ENCODE measurements around the gene NAIP. TPM values are rescaled to one million over a fixed set of nuclear protein-coding genes. Genes with fewer than 3 reads are reported as not detected.
A peak's percentile ranks its signal among the peaks of the same experiment; 100 is the strongest.
"Not testable (repeated sequence)": the region's sequence is repeated elsewhere in the genome, so short reads cannot be mapped to it uniquely, and the experiment has no call there.

The NAIP gene, protein sequence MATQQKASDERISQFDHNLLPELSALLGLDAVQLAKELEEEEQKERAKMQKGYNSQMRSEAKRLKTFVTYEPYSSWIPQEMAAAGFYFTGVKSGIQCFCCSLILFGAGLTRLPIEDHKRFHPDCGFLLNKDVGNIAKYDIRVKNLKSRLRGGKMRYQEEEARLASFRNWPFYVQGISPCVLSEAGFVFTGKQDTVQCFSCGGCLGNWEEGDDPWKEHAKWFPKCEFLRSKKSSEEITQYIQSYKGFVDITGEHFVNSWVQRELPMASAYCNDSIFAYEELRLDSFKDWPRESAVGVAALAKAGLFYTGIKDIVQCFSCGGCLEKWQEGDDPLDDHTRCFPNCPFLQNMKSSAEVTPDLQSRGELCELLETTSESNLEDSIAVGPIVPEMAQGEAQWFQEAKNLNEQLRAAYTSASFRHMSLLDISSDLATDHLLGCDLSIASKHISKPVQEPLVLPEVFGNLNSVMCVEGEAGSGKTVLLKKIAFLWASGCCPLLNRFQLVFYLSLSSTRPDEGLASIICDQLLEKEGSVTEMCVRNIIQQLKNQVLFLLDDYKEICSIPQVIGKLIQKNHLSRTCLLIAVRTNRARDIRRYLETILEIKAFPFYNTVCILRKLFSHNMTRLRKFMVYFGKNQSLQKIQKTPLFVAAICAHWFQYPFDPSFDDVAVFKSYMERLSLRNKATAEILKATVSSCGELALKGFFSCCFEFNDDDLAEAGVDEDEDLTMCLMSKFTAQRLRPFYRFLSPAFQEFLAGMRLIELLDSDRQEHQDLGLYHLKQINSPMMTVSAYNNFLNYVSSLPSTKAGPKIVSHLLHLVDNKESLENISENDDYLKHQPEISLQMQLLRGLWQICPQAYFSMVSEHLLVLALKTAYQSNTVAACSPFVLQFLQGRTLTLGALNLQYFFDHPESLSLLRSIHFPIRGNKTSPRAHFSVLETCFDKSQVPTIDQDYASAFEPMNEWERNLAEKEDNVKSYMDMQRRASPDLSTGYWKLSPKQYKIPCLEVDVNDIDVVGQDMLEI (N-terminal part only)
- 1 to 10 TPM; 1.7 to 2.6 (median 2.1) TPM for total RNA-seq

GRCh38 chr5:71025289-71025953 lies at the start of gene NAIP:
Gene NAIP (minus strand): TSS chr5:71025339. CDS start chr5:71012915, 12,424 bp downstream.
- not testable (repeated sequence) for ATAC-seq; DNase-seq; H3K4me1 Mint-ChIP-seq (ENCODE audit: low read depth); H3K9me3 Mint-ChIP-seq; H3K36me3 Mint-ChIP-seq (ENCODE audit: insufficient read depth); H3K27me3 Mint-ChIP-seq (ENCODE audit: low read depth); H3K4me3 Mint-ChIP-seq

DNA sequence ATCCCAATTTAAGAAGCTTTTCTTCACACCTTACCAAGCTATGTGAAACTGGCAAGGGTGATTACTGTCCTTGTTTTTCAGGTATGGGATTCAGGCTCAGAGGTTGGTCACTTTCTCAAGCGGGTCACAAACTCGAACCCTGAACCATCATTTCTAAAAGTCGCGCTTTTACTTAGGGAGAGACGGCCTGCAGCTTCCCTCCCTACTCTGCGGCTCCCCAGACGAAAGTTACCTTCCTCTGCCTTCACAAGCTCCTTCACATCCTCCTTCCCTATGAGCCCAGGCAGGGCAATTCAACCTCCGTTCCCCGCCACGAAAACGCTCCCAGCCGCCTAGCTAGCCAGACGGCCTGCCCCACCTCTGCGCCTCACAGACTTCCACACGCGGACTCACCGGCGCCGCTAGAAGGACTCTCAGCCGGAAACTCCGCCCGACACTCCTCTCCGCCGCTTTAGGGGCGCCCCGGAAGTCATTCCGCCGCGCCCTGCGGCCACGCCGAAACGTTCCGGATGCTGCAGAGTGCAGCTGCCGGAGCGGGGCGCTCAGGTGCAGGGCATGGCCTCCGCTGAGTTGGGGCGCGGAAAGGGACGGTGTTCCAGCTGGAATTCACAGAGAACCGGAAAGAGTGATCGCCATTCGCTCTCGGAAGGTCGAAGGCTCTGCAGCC lies 42.3 kb upstream of the NAIP start, which contains the start of gene GTF2H2:
TSS of gene GTF2H2 (minus strand) at position 415 of the 667 bp plus-strand sequence. CDS start 4,913 bp downstream, outside the sequence.
- peak; percentile 100 for ATAC-seq
- not testable (repeated sequence) for H3K9me3 Mint-ChIP-seq; H3K4me3 Mint-ChIP-seq; H3K27me3 Mint-ChIP-seq (ENCODE audit: low read depth); H3K4me1 Mint-ChIP-seq (ENCODE audit: low read depth); H3K36me3 Mint-ChIP-seq (ENCODE audit: insufficient read depth); DNase-seq

DNA sequence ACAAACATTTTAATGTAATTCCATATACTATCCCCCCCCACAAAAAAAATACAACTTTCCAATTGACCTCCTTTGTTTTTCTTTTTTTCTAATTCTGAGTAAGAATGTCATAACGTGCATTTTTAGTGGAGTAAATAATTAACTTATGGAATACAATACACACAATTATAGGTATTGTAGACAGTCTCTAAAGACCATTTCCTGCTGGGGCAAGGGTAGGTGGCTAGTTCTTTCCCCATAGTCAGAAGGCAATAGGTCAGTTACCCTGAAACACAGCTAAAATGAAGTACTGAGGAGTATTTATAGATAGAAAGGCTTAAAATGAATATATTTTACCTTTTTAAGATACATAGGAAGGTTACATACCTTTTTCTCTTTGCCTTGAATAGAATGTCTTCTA lies 36.2 kb upstream of the NAIP start:
- ATAC-seq; H3K27me3 Mint-ChIP-seq (ENCODE audit: low read depth); DNase-seq: not testable (repeated sequence)

DNA sequence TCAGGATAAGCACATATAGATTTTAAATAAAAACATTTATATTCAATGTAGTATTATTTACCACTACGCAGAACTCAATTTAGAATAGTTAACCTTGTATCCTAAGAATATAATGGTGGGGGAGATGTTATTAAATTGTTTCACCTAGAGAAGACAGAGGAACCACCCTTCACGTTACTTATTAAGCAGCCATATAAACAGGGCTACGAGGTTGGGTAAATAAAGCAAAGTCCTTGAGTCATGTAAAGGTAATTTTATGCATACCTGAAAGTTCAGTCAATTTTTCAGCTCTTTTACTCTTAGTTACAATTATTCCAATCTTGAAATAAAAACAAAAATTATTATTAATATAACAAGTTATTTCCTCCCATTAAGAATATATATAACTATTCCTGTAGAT lies 34.3 kb upstream of the NAIP start:
- H3K9me3 Mint-ChIP-seq; H3K36me3 Mint-ChIP-seq (ENCODE audit: insufficient read depth); H3K4me1 Mint-ChIP-seq (ENCODE audit: low read depth); DNase-seq; H3K27me3 Mint-ChIP-seq (ENCODE audit: low read depth); ATAC-seq; H3K4me3 Mint-ChIP-seq: not testable (repeated sequence)

More for the DNA sequence above, 36.2 kb upstream of the NAIP start:
- not testable (repeated sequence) for H3K36me3 Mint-ChIP-seq (ENCODE audit: insufficient read depth); H3K4me1 Mint-ChIP-seq (ENCODE audit: low read depth); H3K4me3 Mint-ChIP-seq; H3K9me3 Mint-ChIP-seq

DNA sequence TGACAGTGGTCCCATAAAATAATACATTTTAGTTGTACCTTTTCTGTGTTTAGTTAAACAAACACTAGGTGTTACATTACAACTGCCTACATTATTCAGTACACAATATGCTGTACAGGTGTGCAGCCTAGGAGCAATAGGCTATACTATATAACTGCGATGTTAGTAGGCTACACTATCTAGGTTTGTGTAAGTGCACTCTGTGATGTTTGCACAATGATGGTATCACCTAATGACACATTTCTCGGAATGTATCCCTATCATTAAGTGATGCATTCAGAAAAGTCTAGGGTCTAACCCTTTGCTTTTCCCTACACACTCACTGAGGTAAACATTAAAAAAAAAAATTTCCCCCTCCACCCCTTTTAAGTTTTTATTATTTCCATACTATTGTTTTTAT lies 19.7 kb upstream of the NAIP start:
- DNase-seq; ATAC-seq; H3K9me3 Mint-ChIP-seq; H3K4me1 Mint-ChIP-seq (ENCODE audit: low read depth); H3K27me3 Mint-ChIP-seq (ENCODE audit: low read depth); H3K36me3 Mint-ChIP-seq (ENCODE audit: insufficient read depth); H3K4me3 Mint-ChIP-seq: not testable (repeated sequence)

DNA sequence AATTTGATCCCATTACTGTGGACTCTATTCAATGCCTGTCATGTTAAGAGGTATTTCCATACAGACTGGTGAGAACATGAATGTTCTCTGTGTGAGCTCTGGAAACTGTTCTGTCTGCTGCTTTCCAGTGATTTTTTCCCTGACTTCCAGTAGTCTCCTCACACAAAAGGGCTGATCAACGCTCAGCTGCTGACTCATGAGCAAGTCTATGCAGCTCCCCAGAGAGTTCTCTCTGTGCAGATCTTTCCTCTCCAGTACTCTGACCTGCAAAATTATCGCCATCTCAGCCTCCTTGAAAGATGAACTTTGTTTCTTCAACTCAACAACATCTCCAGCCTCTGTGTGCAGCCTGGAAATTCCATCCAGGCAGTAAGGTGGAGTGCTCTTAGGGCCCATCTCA lies 19.0 kb upstream of the NAIP start:
- not testable (repeated sequence) for H3K4me3 Mint-ChIP-seq; H3K27me3 Mint-ChIP-seq (ENCODE audit: low read depth); ATAC-seq; DNase-seq; H3K9me3 Mint-ChIP-seq; H3K36me3 Mint-ChIP-seq (ENCODE audit: insufficient read depth); H3K4me1 Mint-ChIP-seq (ENCODE audit: low read depth)

- ATAC-seq: peak in 1 of 2 donors; percentile 25
- H3K4me3 Mint-ChIP-seq; H3K4me1 Mint-ChIP-seq (ENCODE audit: low read depth); H3K9me3 Mint-ChIP-seq; DNase-seq; H3K36me3 Mint-ChIP-seq (ENCODE audit: insufficient read depth); H3K27me3 Mint-ChIP-seq (ENCODE audit: low read depth): not testable (repeated sequence)
Observed at GRCh38 chr5:71031046-71031776, 6.1 kb upstream of the NAIP start.

DNA sequence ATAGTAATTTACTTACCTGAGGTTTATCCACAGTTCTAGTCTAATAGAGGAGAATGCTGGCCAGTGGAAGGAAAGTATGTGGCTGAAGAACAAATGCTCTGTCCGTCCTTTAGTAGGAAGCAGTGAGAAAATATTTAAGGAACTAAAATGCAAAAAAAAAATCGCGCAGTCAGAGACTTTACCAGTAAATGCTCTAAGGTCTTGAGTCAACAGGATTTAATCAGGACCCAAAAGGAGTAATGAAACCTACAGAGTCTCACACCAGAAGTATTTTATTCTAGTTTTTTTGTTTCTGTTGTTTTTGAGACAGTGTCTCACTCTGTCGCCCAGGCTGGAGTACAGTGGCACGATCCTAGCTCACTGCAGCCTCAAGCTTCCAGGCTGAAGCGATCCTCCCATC lies 4.5 kb downstream of the NAIP start:
- not testable (repeated sequence) for H3K36me3 Mint-ChIP-seq (ENCODE audit: insufficient read depth); H3K4me3 Mint-ChIP-seq; H3K9me3 Mint-ChIP-seq; ATAC-seq; H3K4me1 Mint-ChIP-seq (ENCODE audit: low read depth); H3K27me3 Mint-ChIP-seq (ENCODE audit: low read depth); DNase-seq

DNA sequence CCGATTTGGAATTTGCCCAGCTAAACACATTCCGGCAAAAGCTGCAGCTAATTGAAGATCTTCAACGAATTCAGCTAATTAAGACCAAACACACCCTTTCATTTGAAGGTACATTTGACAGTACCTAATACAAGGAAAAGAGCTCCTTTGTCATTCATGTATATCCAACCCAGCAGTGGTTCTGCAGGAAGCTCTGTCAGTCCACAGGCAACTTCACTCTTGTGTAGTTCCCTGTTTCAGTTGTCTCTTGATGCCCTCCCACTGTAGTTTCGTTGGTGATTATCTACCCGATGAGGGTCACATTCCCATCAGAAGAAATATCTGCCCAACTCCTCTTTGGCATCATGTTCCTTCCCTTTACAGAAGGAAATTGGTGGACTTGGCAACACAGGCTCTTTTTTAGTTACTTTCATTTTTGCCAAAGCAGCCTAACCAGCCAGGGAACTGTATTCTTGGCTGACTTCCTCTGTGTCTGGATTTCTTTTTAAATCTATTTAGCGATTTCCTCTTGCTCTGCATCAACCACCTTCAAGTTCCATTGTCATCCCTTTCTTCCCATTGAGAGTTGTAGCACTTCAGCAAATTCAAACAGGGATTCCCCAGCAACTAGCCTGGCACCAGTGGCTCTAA lies 6.6 kb downstream of the NAIP start:
- not testable (repeated sequence) for H3K36me3 Mint-ChIP-seq (ENCODE audit: insufficient read depth); H3K4me1 Mint-ChIP-seq (ENCODE audit: low read depth); ATAC-seq; DNase-seq; H3K9me3 Mint-ChIP-seq; H3K27me3 Mint-ChIP-seq (ENCODE audit: low read depth); H3K4me3 Mint-ChIP-seq

DNA sequence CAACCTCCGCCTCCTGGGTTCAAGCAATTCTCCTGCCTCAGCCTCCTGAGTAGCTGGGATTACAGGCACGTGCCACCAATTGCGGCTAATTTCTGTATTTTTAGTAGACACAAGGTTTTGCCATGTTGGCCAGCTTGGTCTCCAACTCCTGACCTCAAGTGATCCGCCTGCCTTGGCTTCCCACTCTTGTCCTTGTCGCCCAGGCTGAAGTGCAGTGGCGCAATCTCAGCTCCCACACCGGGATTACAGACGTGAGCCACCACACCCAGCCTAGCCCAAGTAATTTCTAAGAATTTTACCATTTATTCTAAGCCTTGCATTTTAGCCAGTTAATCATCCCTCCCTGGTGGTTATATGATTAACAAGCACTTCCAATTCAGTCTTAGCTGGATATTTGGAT lies 11.0 kb downstream of the NAIP start:
- no peaks in the 10 kb centered on the region for H3K36me3 Mint-ChIP-seq (ENCODE audit: insufficient read depth)
- no peaks in the 10 kb centered on the region for H3K4me1 Mint-ChIP-seq (ENCODE audit: low read depth)
- no peak overlapping the region for H3K4me3 Mint-ChIP-seq
- DNase-seq (no peak), ATAC-seq (no peak)
- H3K9me3 Mint-ChIP-seq: no peaks in the 10 kb centered on the region
- no peaks in the 10 kb centered on the region for H3K27me3 Mint-ChIP-seq (ENCODE audit: low read depth)

DNA sequence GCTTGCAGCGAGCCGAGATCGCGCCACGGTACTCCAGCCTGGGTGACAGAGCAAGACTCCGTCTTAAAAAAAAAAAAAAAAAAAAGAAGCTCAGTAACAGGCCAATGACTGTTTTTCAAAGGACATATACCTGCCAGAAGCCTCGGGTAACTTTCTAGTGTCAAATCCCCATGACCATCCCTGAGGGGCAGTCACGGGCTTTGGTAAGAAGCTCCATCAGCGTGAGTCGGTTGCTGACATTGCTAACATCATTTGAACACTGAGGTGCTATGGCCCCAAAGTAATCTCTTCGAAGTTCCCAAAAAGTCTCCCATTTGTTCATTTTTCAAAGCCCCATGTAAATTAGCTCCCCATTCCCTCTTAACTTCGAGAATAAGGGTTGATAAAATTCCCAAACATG lies 11.6 kb downstream of the NAIP start:
- ATAC-seq (no peak), DNase-seq (no peak)
- Mint-ChIP-seq H3K27me3 (ENCODE audit: low read depth) (no peaks in the 10 kb centered on the region), H3K4me3 (no peak overlapping the region), H3K4me1 (ENCODE audit: low read depth) (no peaks in the 10 kb centered on the region), H3K9me3 (no peaks in the 10 kb centered on the region), H3K36me3 (ENCODE audit: insufficient read depth) (no peaks in the 10 kb centered on the region)

- Mint-ChIP-seq H3K36me3 (ENCODE audit: insufficient read depth) (no peaks in the 10 kb centered on the region), H3K27me3 (ENCODE audit: low read depth) (no peaks in the 10 kb centered on the region), H3K9me3 (no peaks in the 10 kb centered on the region), H3K4me1 (ENCODE audit: low read depth) (no peaks in the 10 kb centered on the region), H3K4me3 (no peak overlapping the region)
- no peak for ATAC-seq
- DNase-seq: no peak
Observed at GRCh38 chr5:71011194-71011792, 13.8 kb downstream of the NAIP start.

GRCh38 chr5:71006983-71007382 lies 18.2 kb downstream of the NAIP start:
- H3K27me3 Mint-ChIP-seq (ENCODE audit: low read depth); H3K9me3 Mint-ChIP-seq; H3K36me3 Mint-ChIP-seq (ENCODE audit: insufficient read depth); H3K4me3 Mint-ChIP-seq; ATAC-seq; H3K4me1 Mint-ChIP-seq (ENCODE audit: low read depth); DNase-seq: not testable (repeated sequence)
